ENCODE measurements around the gene DSG4. TPM values are rescaled to one million over a fixed set of nuclear protein-coding genes. Genes with fewer than 3 reads are reported as not detected.
A peak's percentile ranks its signal among the peaks of the same experiment; 100 is the strongest.

The DSG4 gene
- total and polyA plus RNA-seq, 9 of the 15 experiments (the other 6 are each of a cell fraction or from before 2014, with no cell fraction given), result not detected

DNA sequence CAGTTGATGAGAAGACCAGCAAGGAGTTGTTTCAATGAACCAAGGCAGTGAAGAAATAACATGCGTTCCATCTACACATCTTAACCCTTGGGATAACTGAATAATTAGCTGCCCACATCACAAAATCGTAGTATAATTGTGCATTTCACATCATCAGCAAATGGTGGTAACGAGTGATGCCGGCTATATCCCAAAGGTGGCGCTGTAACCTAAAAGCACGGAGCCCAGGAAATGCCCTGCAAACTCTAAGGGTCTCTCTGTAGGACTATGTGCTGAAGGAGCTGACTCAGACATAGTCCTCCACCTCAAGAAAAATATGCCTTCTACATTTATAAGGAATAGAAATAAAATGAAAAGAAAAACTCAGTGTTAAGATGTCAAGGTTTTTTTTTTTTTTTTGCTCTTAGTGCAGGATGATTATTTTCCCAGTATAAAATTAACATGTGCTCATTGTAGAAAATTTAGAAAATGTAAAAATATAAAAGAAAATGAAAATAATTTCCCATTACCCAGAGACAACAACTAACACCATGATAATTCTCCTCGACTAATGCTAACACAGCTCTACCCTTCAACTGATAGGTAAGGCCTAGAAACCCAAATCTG, 47.9 kb downstream of the DSG4 start (continued):
- TF ChIP-seq FOXP1 (CRISPR knock-in tag; IDR thresholded peaks at IDR 0.05) (no peak), CTCF (IDR thresholded peaks at IDR 0.05 in 2 of 3, conservative IDR thresholded peaks at IDR 0.05 in 1 of 3; ENCODE audit: insufficient read depth in 2 of 3, low read depth in 1 of 3, low read length in 3 of 3) (peak; percentile 81 to 91 (median 86)), HDAC2 (IDR thresholded peaks at IDR 0.05) (no peak), KDM4B (IDR thresholded peaks at IDR 0.05; ENCODE audit: borderline replicate concordance in 2 of 2, low read depth in 1 of 2) (no peak), GTF3C2 (IDR thresholded peaks at IDR 0.05; ENCODE audit: borderline replicate concordance, extremely low read depth, insufficient read length) (no peak), ZNF23 (CRISPR knock-in tag; IDR thresholded peaks at IDR 0.05) (no peak), ZNF699 (CRISPR knock-in tag; IDR thresholded peaks at IDR 0.05; ENCODE audit: insufficient replicate concordance) (no peak), RBM25 (IDR thresholded peaks at IDR 0.05; ENCODE audit: low read depth, low read length, severe bottlenecking) (no peak), BRF1 (IDR thresholded peaks at IDR 0.05; ENCODE audit: borderline replicate concordance, extremely low read depth, insufficient read length) (no peak), ZBTB7A (IDR thresholded peaks at IDR 0.05; ENCODE audit: borderline replicate concordance, control insufficient read depth, low read depth, low read length) (no peak), MAFK (IDR thresholded peaks at IDR 0.05; ENCODE audit: low read length) (peak; percentile 36), TAF7 (tag; IDR thresholded peaks at IDR 0.05) (no peak), RBM14 (IDR thresholded peaks at IDR 0.05; ENCODE audit: borderline replicate concordance, insufficient read depth, low read depth, low read length) (no peak), STAT5B (CRISPR knock-in tag; IDR thresholded peaks at IDR 0.05) (no peak), ZNF830 (CRISPR knock-in tag; IDR thresholded peaks at IDR 0.05) (no peak), SMARCB1 (IDR thresholded peaks at IDR 0.05; ENCODE audit: insufficient read length, low read depth) (no peak), CBX5 (IDR thresholded peaks at IDR 0.05; ENCODE audit: borderline replicate concordance, low read depth) (no peak), ZNF253 (CRISPR knock-in tag; conservative IDR thresholded peaks at IDR 0.05) (no peak), CBFB (CRISPR knock-in tag; IDR thresholded peaks at IDR 0.05) (no peak)
- TF ChIP-seq, protein P1, sequence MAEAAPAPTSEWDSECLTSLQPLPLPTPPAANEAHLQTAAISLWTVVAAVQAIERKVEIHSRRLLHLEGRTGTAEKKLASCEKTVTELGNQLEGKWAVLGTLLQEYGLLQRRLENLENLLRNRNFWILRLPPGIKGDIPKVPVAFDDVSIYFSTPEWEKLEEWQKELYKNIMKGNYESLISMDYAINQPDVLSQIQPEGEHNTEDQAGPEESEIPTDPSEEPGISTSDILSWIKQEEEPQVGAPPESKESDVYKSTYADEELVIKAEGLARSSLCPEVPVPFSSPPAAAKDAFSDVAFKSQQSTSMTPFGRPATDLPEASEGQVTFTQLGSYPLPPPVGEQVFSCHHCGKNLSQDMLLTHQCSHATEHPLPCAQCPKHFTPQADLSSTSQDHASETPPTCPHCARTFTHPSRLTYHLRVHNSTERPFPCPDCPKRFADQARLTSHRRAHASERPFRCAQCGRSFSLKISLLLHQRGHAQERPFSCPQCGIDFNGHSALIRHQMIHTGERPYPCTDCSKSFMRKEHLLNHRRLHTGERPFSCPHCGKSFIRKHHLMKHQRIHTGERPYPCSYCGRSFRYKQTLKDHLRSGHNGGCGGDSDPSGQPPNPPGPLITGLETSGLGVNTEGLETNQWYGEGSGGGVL (CRISPR knock-in tag; IDR thresholded peaks at IDR 0.05), result no peak
- TF ChIP-seq, protein P2, sequence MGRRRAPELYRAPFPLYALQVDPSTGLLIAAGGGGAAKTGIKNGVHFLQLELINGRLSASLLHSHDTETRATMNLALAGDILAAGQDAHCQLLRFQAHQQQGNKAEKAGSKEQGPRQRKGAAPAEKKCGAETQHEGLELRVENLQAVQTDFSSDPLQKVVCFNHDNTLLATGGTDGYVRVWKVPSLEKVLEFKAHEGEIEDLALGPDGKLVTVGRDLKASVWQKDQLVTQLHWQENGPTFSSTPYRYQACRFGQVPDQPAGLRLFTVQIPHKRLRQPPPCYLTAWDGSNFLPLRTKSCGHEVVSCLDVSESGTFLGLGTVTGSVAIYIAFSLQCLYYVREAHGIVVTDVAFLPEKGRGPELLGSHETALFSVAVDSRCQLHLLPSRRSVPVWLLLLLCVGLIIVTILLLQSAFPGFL (CRISPR knock-in tag; IDR thresholded peaks at IDR 0.05), result no peak

Data from K562 (cell line).